Tibial nerve (tissue), 3 donors: Measurements from ENCODE around the gene TPTE.

ENCODE experiments used
- EP300 ChIP-seq, 2 donors: sonication (generic); formaldehyde crosslinking; IDR thresholded peaks; one replicate each; pipeline ENCODE4 v1.6.1; 2017; ENCODE audit warnings: antibody characterized with exemption in 2 of 2, mild to moderate bottlenecking in 1 of 2
- POLR2A ChIP-seq, 2 donors: fragments of 450-650 bp; IDR thresholded peaks; one replicate each; pipeline ENCODE4 v1.6.1; 2017; ENCODE audit warnings: antibody characterized with exemption in 2 of 2, mild to moderate bottlenecking in 2 of 2, moderate library complexity in 2 of 2

GRCh38 chr21:10575311-10575667, 53.9 kb downstream of the TPTE start:
- TF ChIP-seq EP300 (IDR thresholded peaks at IDR 0.05) = no peak
- TF ChIP-seq POLR2A (IDR thresholded peaks at IDR 0.05) = no peak
